ENCODE measurements around the gene DNAJB6. TPM values are rescaled to one million over a fixed set of nuclear protein-coding genes. Genes with fewer than 3 reads are reported as not detected.

DNAJB6 gene
- total RNA-seq, 2 donors from 2014 or later, result 126 to 174 TPM

- no peaks in the 10 kb centered on the region for H3K27me3 ChIP-seq (ENCODE audit: control insufficient read depth, insufficient read depth, low read length, poor library complexity, severe bottlenecking)
- no peak for TF ChIP-seq CTCF (conservative IDR thresholded peaks at IDR 0.05)
- Mint-ChIP-seq H3K27ac (peak overlapping the region; percentile 76), H3K9me3 (no peaks in the 10 kb centered on the region), H3K4me1 (peaks cover 34% of the 10 kb centered on the region), H3K4me3 (no peak overlapping the region), H3K27me3 (ENCODE audit: insufficient read depth) (no peaks in the 10 kb centered on the region), H3K36me3 (ENCODE audit: low read depth) (peaks cover 49% of the 10 kb centered on the region)
- H3K27ac ChIP-seq (ENCODE audit: low read depth, low read length), result peak overlapping the region; percentile 30
- H3K4me3 ChIP-seq (ENCODE audit: low read length), result no peak overlapping the region
- no peak overlapping the region for H3K9ac ChIP-seq (ENCODE audit: extremely low read depth, low read length, poor library complexity, severe bottlenecking)
- no peaks in the 10 kb centered on the region for H3K4me1 ChIP-seq (ENCODE audit: control insufficient read depth, insufficient read depth, low read length)
- peaks cover 55% of the 10 kb centered on the region for H3K36me3 ChIP-seq (ENCODE audit: control insufficient read depth, insufficient read depth, low read length)
- no peaks in the 10 kb centered on the region for H3K9me3 ChIP-seq (ENCODE audit: control insufficient read depth, low read length)
- no peak for DNase-seq
- WGBS, 2 experiments (ENCODE audit: insufficient coverage in 1 of 2, insufficient read length in 1 of 2), result 85 to 90% methylated on average over 6 to 15 of the region's 15 CpGs
These were observed 19.1 kb downstream of the DNAJB6 start for GRCh38 chr7:157355784-157356511.

GRCh38 chr7:157357129-157358040, 20.6 kb downstream of the DNAJB6 start:
- 94 to 96% methylated on average over 11 to 21 of the region's 24 CpGs for WGBS, 2 experiments (ENCODE audit: insufficient coverage in 1 of 2, insufficient read length in 1 of 2)
- no peak overlapping the region for H3K4me3 Mint-ChIP-seq
- H3K27ac Mint-ChIP-seq, result peak overlapping the region; percentile 85

More at GRCh38 chr7:157357129-157358040, 20.6 kb downstream of the DNAJB6 start:
- TF ChIP-seq CTCF (conservative IDR thresholded peaks at IDR 0.05), result no peak
- Mint-ChIP-seq H3K27me3 (ENCODE audit: insufficient read depth) (no peaks in the 10 kb centered on the region), H3K4me1 (peaks cover 32% of the 10 kb centered on the region), H3K9me3 (no peaks in the 10 kb centered on the region), H3K36me3 (ENCODE audit: low read depth) (peaks cover 58% of the 10 kb centered on the region)
- no peaks in the 10 kb centered on the region for H3K27me3 ChIP-seq (ENCODE audit: control insufficient read depth, insufficient read depth, low read length, poor library complexity, severe bottlenecking)
- H3K4me1 ChIP-seq (ENCODE audit: control insufficient read depth, insufficient read depth, low read length), result no peaks in the 10 kb centered on the region
- H3K4me3 ChIP-seq (ENCODE audit: low read length), result no peak overlapping the region
- H3K27ac ChIP-seq (ENCODE audit: low read depth, low read length), result no peak overlapping the region
- DNase-seq, result no peak
- H3K36me3 ChIP-seq (ENCODE audit: control insufficient read depth, insufficient read depth, low read length), result peaks cover 69% of the 10 kb centered on the region
- H3K9me3 ChIP-seq (ENCODE audit: control insufficient read depth, low read length), result no peaks in the 10 kb centered on the region
- H3K9ac ChIP-seq (ENCODE audit: extremely low read depth, low read length, poor library complexity, severe bottlenecking), result no peak overlapping the region
